Measurements from ENCODE around the gene UGT2B11. TPM values are rescaled to one million over a fixed set of nuclear protein-coding genes. Genes with fewer than 3 reads are reported as not detected.
"Not testable (repeated sequence)": the region's sequence is repeated elsewhere in the genome, so short reads cannot be mapped to it uniquely, and the experiment has no call there.

UGT2B11 gene
- total RNA-seq, 4 donors from 2014 or later, result not detected

DNA sequence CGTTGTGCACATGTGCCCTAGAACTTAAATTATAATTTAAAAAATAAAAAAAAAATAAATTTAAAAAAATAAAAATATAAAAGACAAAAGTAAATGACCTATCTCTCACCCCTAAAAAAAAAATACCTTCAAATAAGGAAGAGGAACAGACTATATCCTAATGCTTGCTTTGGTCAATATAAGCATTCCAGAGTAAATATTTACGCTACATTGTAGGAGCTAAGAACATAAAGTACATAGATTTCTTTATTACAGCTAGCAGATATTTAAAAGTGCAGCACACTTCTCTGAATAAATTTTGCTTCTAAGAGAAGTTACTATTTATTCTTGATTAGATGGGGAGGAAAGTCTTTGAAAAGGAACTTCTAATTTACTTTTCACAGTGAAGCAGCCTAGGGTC is 24.5 kb upstream of the UGT2B11 start:
- 81 to 82% methylated on average over 2 of the region's 2 CpGs for WGBS, 2 donors (ENCODE audit: low coverage in 1 of 2)
- no peak overlapping the region for H3K27ac ChIP-seq
- no peaks in the 10 kb centered on the region for H3K4me1 ChIP-seq
- no peak overlapping the region for H3K4me3 ChIP-seq
- no peaks in the 10 kb centered on the region for H3K36me3 ChIP-seq
- TF ChIP-seq POLR2AphosphoS5 (IDR thresholded peaks at IDR 0.05), result no peak
- TF ChIP-seq EP300 (IDR thresholded peaks at IDR 0.05), result no peak
- TF ChIP-seq CTCF (IDR thresholded peaks at IDR 0.05), result no peak
- TF ChIP-seq POLR2A (IDR thresholded peaks at IDR 0.05), result no peak
- no peaks in the 10 kb centered on the region for H3K27me3 ChIP-seq
- no peak for ATAC-seq
- H3K9me3 ChIP-seq, result no peaks in the 10 kb centered on the region

DNA sequence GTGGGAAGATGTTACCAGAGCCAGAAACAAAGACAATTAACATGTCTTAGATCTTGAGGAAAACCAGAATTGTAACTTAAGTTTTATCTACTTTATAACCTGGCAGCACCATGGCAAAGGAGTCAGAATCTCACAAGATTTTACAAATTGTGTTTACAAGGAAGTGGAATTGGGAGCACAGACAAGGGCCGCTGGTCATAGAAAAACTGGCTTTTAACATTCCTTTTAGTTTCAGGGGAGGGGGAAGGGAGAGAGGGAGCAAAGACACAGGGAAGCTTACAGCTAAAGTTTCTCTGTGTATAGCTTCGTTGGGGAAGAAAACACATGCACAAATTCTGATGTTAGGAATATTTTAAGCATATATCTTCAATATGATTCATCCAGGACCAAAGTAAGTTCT is 10.3 kb upstream of the UGT2B11 start:
- Histone ChIP-seq H3K9me3 (no peaks in the 10 kb centered on the region), H3K4me1 (no peaks in the 10 kb centered on the region), H3K36me3 (no peaks in the 10 kb centered on the region), H3K27ac (no peak overlapping the region), H3K4me3 (no peak overlapping the region), H3K27me3 (no peaks in the 10 kb centered on the region)
- no peak for ATAC-seq
- no peak for TF ChIP-seq POLR2AphosphoS5 (IDR thresholded peaks at IDR 0.05)
- no peak for TF ChIP-seq CTCF (IDR thresholded peaks at IDR 0.05)
- TF ChIP-seq POLR2A (IDR thresholded peaks at IDR 0.05), result no peak
- TF ChIP-seq EP300 (IDR thresholded peaks at IDR 0.05), result no peak
- 14% methylated on average over 2 of the region's 2 CpGs; no CpG with 5 or more reads in 1 of the 2 donors for WGBS, 2 donors (ENCODE audit: low coverage in 1 of 2)

DNA sequence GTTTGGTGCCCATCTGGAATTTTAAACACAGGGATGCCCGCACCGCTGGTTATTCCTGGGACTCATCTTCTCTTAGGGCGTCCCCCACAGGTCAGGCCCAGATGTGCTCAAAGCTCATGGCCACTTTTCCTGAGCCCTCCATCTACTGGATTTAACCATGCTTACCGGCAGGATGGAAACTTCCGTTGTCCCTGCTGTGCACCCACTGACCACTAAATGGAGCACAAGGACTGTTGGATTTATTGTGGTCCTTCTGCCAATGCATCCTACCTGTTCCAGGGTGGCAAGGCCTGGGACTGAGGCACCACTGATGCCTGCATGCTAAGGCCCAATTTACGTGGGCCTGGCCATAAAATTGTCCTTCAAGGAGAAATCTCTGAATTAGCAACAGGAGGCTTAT is 8.7 kb upstream of the UGT2B11 start:
- WGBS, 2 donors (ENCODE audit: low coverage in 1 of 2), result 83 to 87% methylated on average over 1 to 4 of the region's 6 CpGs
- H3K4me1 ChIP-seq, H3K36me3 ChIP-seq, H3K27ac ChIP-seq, H3K9me3 ChIP-seq, ATAC-seq, H3K27me3 ChIP-seq, H3K4me3 ChIP-seq: not testable (repeated sequence)

GRCh38 chr4:69218491-69218890 is 3.9 kb upstream of the UGT2B11 start:
- 63 to 78% methylated on average over 2 of the region's 2 CpGs for WGBS, 2 donors (ENCODE audit: low coverage in 1 of 2)
- H3K36me3 ChIP-seq, H3K4me1 ChIP-seq, H3K4me3 ChIP-seq, ATAC-seq, H3K9me3 ChIP-seq, H3K27ac ChIP-seq, H3K27me3 ChIP-seq: not testable (repeated sequence)

- Histone ChIP-seq H3K27me3 (no peaks in the 10 kb centered on the region), H3K36me3 (no peaks in the 10 kb centered on the region), H3K4me1 (no peaks in the 10 kb centered on the region), H3K4me3 (no peak overlapping the region), H3K9me3 (no peaks in the 10 kb centered on the region), H3K27ac (no peak overlapping the region)
- TF ChIP-seq CTCF (IDR thresholded peaks at IDR 0.05) (no peak), POLR2AphosphoS5 (IDR thresholded peaks at IDR 0.05) (no peak), POLR2A (IDR thresholded peaks at IDR 0.05) (no peak), EP300 (IDR thresholded peaks at IDR 0.05) (no peak)
- 71 to 81% methylated on average over 1 of the region's 1 CpG for WGBS, 2 donors (ENCODE audit: low coverage in 1 of 2)
- ATAC-seq, result no peak
Observed at GRCh38 chr4:69210911-69211310, 3.6 kb downstream of the UGT2B11 start.

GRCh38 chr4:69198506-69198905 is 16.0 kb downstream of the UGT2B11 start:
- 79% methylated on average over 4 of the region's 4 CpGs; no CpG with 5 or more reads in 1 of the 2 donors for WGBS, 2 donors (ENCODE audit: low coverage in 1 of 2)

More at GRCh38 chr4:69198506-69198905, 16.0 kb downstream of the UGT2B11 start:
- not testable (repeated sequence) for H3K4me1 ChIP-seq, H3K36me3 ChIP-seq, ATAC-seq, H3K27ac ChIP-seq, H3K27me3 ChIP-seq, H3K9me3 ChIP-seq, H3K4me3 ChIP-seq
